SK-N-SH (cell line): Measurements from ENCODE around the gene PEAK1. TPM values are rescaled to one million over a fixed set of nuclear protein-coding genes. Genes with fewer than 3 reads are reported as not detected.

Source experiments
- CTCF ChIA-PET: fragments of 300-600, 350-600 bp; formaldehyde crosslinking; extraction: SDS; loops from one replicate; lab custom pipeline; 2021; lab: Yijun Ruan, JAX
- POLR2A ChIA-PET: fragments of 350-600 bp; sonication (Branson Sonifier 250); formaldehyde crosslinking; extraction: SDS; loops from one replicate; lab custom pipeline; 2020; ENCODE audit warnings: antibody characterized with exemption, inconsistent platforms; lab: Yijun Ruan, JAX
- DNase-seq: peaks from one replicate; pipeline ENCODE4 v3.0.0; 2012
- H2AFZ ChIP-seq: fragments of 200-600 bp; sonication (generic); 2 replicates; pipeline ENCODE4 v1.8.1; 2016; ENCODE audit warnings: antibody characterized with exemption, mild to moderate bottlenecking, low read depth
- H3F3A ChIP-seq: fragments of 200-600 bp; sonication (generic); replicated peaks from 2 replicates; pipeline ENCODE3; 2016; ENCODE audit warnings: antibody characterized with exemption, mild to moderate bottlenecking; ENCODE audit not compliant: insufficient read depth
- H3K27ac ChIP-seq, 2 experiments: fragments of 200-500 bp in 1 of 2; fragments of 200-600 bp in 1 of 2; sonication (Bioruptor generic) in 1 of 2; sonication (generic), shearing (Covaris generic) in 1 of 2; 2 replicates each; pipeline versions ENCODE4 v1.5.1 to v1.6.1; 2014 to 2016; ENCODE audit warnings: low read depth in 2 of 2, inconsistent platforms in 1 of 2, low read length in 1 of 2, mild to moderate bottlenecking in 1 of 2, mixed read lengths in 1 of 2
- H3K27me3 ChIP-seq: fragments of 200-600 bp; sonication (generic), shearing (Covaris generic); 2 replicates; pipeline ENCODE4 v1.6.1; 2016; ENCODE audit warnings: mixed run types; ENCODE audit not compliant: insufficient read depth
- H3K36me3 ChIP-seq, 2 experiments: fragments of 200-500 bp in 1 of 2; fragments of 200-600 bp in 1 of 2; sonication (Bioruptor generic) in 1 of 2; sonication (generic) in 1 of 2; replicated peaks in 1 of 2; 2 replicates each; pipeline versions ENCODE3 to v1.5.1; 2014 to 2016; ENCODE audit warnings: low read length in 1 of 2, mild to moderate bottlenecking in 1 of 2; ENCODE audit not compliant: insufficient read depth in 2 of 2, control insufficient read depth in 1 of 2
- H3K4me1 ChIP-seq, 2 experiments: fragments of 200-500 bp in 1 of 2; fragments of 200-600 bp in 1 of 2; sonication (Bioruptor generic) in 1 of 2; sonication (generic), shearing (Covaris generic) in 1 of 2; 2 replicates each; pipeline versions ENCODE4 v1.5.1 to v1.6.1; 2014 to 2016; ENCODE audit warnings: low read depth in 1 of 2, low read length in 1 of 2, mixed run types in 1 of 2; ENCODE audit not compliant: insufficient read depth in 2 of 2, control insufficient read depth in 1 of 2
- H3K4me2 ChIP-seq: fragments of 200-600 bp; sonication (generic), shearing (Covaris generic); 2 replicates; pipeline ENCODE4 v1.6.1; 2017; ENCODE audit warnings: mixed run types
- H3K4me3 ChIP-seq, 2 experiments: fragments of 200-500 bp in 1 of 2; fragments of 200-600 bp in 1 of 2; sonication (Bioruptor generic) in 1 of 2; sonication (generic), shearing (Covaris generic) in 1 of 2; 2 replicates each; pipeline versions ENCODE4 v1.5.1 to v1.8.1; 2014 to 2016; ENCODE audit warnings: low read depth in 2 of 2, inconsistent platforms in 1 of 2, low read length in 1 of 2, mild to moderate bottlenecking in 1 of 2, mixed read lengths in 1 of 2, moderate library complexity in 1 of 2
- H3K79me2 ChIP-seq: fragments of 200-600 bp; sonication (generic); 2 replicates; pipeline ENCODE4 v1.8.1; 2017; ENCODE audit warnings: mild to moderate bottlenecking; ENCODE audit not compliant: insufficient read depth
- H3K9ac ChIP-seq: fragments of 200-600 bp; sonication (generic); 2 replicates; pipeline ENCODE4 v1.6.1; 2017; ENCODE audit warnings: mixed run types
- H3K9me2 ChIP-seq: fragments of 200-600 bp; sonication (generic); 2 replicates; pipeline ENCODE4 v1.6.1; 2017; ENCODE audit warnings: mixed run types
- H3K9me3 ChIP-seq: fragments of 200-600 bp; sonication (generic); 2 replicates; pipeline ENCODE4 v1.6.1; 2017; ENCODE audit warnings: mixed run types, mild to moderate bottlenecking, moderate library complexity
- H4K20me1 ChIP-seq: fragments of 200-600 bp; sonication (generic); 2 replicates; pipeline ENCODE4 v1.6.1; 2017; ENCODE audit warnings: mild to moderate bottlenecking, mixed run types; ENCODE audit not compliant: insufficient read depth
- CHD2 ChIP-seq: fragments of 150-350 bp; IDR thresholded peaks from 2 replicates; pipeline ENCODE4 v1.6.1; 2018; ENCODE audit warnings: low read length; ENCODE audit not compliant: partially characterized antibody
- EP300 ChIP-seq, 2 experiments: IDR thresholded peaks; 2 replicates each; pipeline versions ENCODE4 v1.4.0 to v1.6.1; 2012; ENCODE audit warnings: borderline replicate concordance in 1 of 2, low read depth in 1 of 2, low read length in 1 of 2
- EZH2phosphoT487 ChIP-seq: fragments of 200-600 bp; sonication (generic); IDR thresholded peaks from 2 replicates; pipeline ENCODE4 v1.6.1; 2017; ENCODE audit warnings: low read depth, mixed run types, mild to moderate bottlenecking, antibody characterized with exemption, moderate library complexity, borderline replicate concordance
- FOXJ3 ChIP-seq: sonication (generic); formaldehyde crosslinking; IDR thresholded peaks from 2 replicates; pipeline ENCODE4 v1.5.1; 2020; ENCODE audit warnings: mild to moderate bottlenecking, missing genetic modification reagents
- FOXM1 ChIP-seq: IDR thresholded peaks from 2 replicates; pipeline ENCODE4 v1.4.0; 2012; ENCODE audit warnings: low read depth, mild to moderate bottlenecking
- JUND ChIP-seq: IDR thresholded peaks from 2 replicates; pipeline ENCODE4 v1.4.0; 2012
- MAX ChIP-seq: IDR thresholded peaks from 2 replicates; pipeline ENCODE4 v1.4.0; 2012; ENCODE audit warnings: low read depth
- MXI1 ChIP-seq: IDR thresholded peaks from 2 replicates; pipeline ENCODE4 v1.6.1; 2012; ENCODE audit warnings: mild to moderate bottlenecking, low read depth, low read length, improper control_type of control experiment
- NFIC ChIP-seq: IDR thresholded peaks from 2 replicates; pipeline ENCODE4 v1.4.0; 2012; ENCODE audit warnings: borderline replicate concordance
- NRF1 ChIP-seq: IDR thresholded peaks from 2 replicates; pipeline ENCODE4 v1.6.1; 2012; ENCODE audit warnings: low read depth, mild to moderate bottlenecking, low read length
- RAD21 ChIP-seq: IDR thresholded peaks from 2 replicates; pipeline ENCODE4 v1.6.1; 2012; ENCODE audit warnings: mild to moderate bottlenecking, low read length
- TAF1 ChIP-seq: IDR thresholded peaks from 2 replicates; pipeline ENCODE4 v1.6.1; 2012; ENCODE audit warnings: low read depth, mild to moderate bottlenecking, low read length, moderate library complexity, borderline replicate concordance
- TEAD4 ChIP-seq: IDR thresholded peaks from 2 replicates; pipeline ENCODE4 v1.4.0; 2012; ENCODE audit warnings: mild to moderate bottlenecking, borderline replicate concordance; ENCODE audit not compliant: insufficient read depth
- USF2 ChIP-seq: fragments of 150-350 bp; IDR thresholded peaks from 2 replicates; pipeline ENCODE4 v1.6.1; 2017; ENCODE audit warnings: antibody characterized with exemption, low read length, low read depth, borderline replicate concordance
- WGBS: methylation state at CpG from one replicate; pipeline ENCODE4 v1.1.6; 2017; ENCODE audit warnings: low lambda C conversion rate; 5-methylcytosine and 5-hydroxymethylcytosine counted together
- polyA plus RNA-seq, 3 experiments: library from polyadenylated mRNA; depleted of rRNA; stranded (reverse); fragments of >200 nt; gene quantifications; 2 replicates each; pipeline ENCODE4 v1.2.3, GENCODE V29; 2012
- TF ChIP-seq, protein P1 (sequence below): fragments of 200-600 bp; sonication (generic); IDR thresholded peaks from 2 replicates; pipeline ENCODE4 v1.6.1; 2017; ENCODE audit warnings: antibody characterized with exemption, mild to moderate bottlenecking, moderate library complexity

The PEAK1 gene
- polyA plus RNA-seq, 1 of the 3 experiments (the other 2 are of a cell fraction): 9.0 TPM

DNA sequence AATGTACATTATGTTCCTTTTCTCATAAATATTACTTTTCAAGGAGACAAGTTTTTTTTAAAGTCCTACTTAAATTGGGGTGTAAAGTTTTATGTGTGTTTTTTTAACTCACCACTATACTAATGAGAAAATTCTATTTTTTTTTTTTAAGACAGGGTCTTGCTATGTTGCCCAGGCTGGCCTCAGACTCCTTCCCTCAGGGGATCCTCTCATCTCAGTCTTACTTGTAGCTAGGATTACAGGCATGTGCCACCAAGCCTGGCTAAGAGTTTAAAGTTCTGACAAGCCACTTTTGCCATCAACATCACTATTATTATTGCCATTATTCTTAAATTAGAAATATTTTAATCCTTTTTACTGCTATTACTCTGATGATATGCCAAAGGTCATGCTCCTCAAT is 356.7 kb downstream of the PEAK1 start (continued):
- TF ChIP-seq FOXM1 (no peak), JUND (no peak)

- H3F3A ChIP-seq: peaks cover 15% of the 10 kb centered on the region
- ChIA-PET CTCF (interaction anchor here (0.7 to 1.4 kb wide), 5 partner anchors 8 to 780 kb away, joined by 3 to 5 read pairs (median 3); no protein-coding TSS in a partner anchor), POLR2A (no interaction called here)
- peaks cover 82% of the 10 kb centered on the region for H4K20me1 ChIP-seq
- H3K4me3 ChIP-seq: no peak overlapping the region
- no peak overlapping the region for H2AFZ ChIP-seq
- no peaks in the 10 kb centered on the region for H3K27me3 ChIP-seq
- TF ChIP-seq EZH2phosphoT487: no peak
- peak; percentile 42; the same call in 1 of the 2 replicates for TF ChIP-seq NFIC
- peaks cover 99% of the 10 kb centered on the region for H3K79me2 ChIP-seq
- peak overlapping the region; percentile 53 for H3K4me2 ChIP-seq
- H3K36me3 ChIP-seq: peaks cover 7 to 11% of the 10 kb centered on the region in 2 experiments
- no peaks in the 10 kb centered on the region for H3K9me3 ChIP-seq
- peak overlapping the region; percentile 22 to 60; a peak in 3 of 4 replicates for H3K27ac ChIP-seq
- DNase-seq: no peak
- no peak overlapping the region for H3K9ac ChIP-seq
- peaks cover 27 to 43% of the 10 kb centered on the region in 2 experiments for H3K4me1 ChIP-seq
- no peaks in the 10 kb centered on the region for H3K9me2 ChIP-seq
Observed at GRCh38 chr15:77060546-77060945, 359.4 kb downstream of the PEAK1 start.

DNA sequence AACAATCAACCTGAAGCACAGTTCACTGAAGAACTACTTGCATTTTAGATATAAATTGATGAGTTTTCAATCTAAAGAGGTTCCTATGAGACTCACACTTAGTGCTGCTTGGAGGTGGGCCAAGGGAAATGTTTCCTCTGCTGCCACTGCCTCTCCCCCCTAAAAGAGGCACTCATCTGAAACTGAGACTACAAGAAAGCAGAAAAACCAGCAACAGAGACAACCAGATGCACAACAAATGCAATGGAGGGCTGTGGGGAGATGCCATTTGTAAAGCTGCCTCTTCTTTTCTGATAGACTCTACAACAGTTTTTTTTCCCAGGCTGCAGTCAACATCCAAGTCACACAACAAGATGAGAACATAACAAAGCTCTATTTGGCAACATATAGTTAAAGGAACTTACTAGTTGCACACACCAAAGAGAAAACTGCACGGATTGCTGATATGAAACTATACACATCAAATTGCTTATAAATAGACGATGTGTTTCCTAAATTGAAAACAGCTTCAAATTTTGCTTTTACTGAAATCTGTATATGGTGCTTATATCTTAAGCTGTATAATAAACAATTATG is 360.0 kb downstream of the PEAK1 start:
- peak overlapping the region; percentile 53 for H3K4me2 ChIP-seq
- DNase-seq: no peak
- H3F3A ChIP-seq: peaks cover 9% of the 10 kb centered on the region
- POLR2A ChIA-PET: interaction anchor here (0.8 to 1.1 kb wide), 2 partner anchors 10 to 11 kb away, joined by 3 to 7 read pairs; partner anchors contain the start of gene TSPAN3
- H3K9me3 ChIP-seq: no peaks in the 10 kb centered on the region
- peak; percentile 25; the same call in 1 of the 2 replicates for TF ChIP-seq NFIC
- TF ChIP-seq, protein P1, sequence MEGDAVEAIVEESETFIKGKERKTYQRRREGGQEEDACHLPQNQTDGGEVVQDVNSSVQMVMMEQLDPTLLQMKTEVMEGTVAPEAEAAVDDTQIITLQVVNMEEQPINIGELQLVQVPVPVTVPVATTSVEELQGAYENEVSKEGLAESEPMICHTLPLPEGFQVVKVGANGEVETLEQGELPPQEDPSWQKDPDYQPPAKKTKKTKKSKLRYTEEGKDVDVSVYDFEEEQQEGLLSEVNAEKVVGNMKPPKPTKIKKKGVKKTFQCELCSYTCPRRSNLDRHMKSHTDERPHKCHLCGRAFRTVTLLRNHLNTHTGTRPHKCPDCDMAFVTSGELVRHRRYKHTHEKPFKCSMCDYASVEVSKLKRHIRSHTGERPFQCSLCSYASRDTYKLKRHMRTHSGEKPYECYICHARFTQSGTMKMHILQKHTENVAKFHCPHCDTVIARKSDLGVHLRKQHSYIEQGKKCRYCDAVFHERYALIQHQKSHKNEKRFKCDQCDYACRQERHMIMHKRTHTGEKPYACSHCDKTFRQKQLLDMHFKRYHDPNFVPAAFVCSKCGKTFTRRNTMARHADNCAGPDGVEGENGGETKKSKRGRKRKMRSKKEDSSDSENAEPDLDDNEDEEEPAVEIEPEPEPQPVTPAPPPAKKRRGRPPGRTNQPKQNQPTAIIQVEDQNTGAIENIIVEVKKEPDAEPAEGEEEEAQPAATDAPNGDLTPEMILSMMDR: no peak
- H3K27me3 ChIP-seq: no peaks in the 10 kb centered on the region
- H3K36me3 ChIP-seq: peaks cover 7 to 16% of the 10 kb centered on the region in 2 experiments
- WGBS: 33% methylated on average over 2 of the region's 2 CpGs
- peak overlapping the region; percentile 3 to 39; a peak in 2 of 4 replicates for H3K27ac ChIP-seq
- H3K9me2 ChIP-seq: no peaks in the 10 kb centered on the region
- peaks cover 27 to 37% of the 10 kb centered on the region in 2 experiments for H3K4me1 ChIP-seq
- H3K4me3 ChIP-seq: 0 out of 4 replicates have a peak overlapping the region, but pooled peaks of 1 of the 2 experiments have one; percentile 1
- H4K20me1 ChIP-seq: peaks cover 75% of the 10 kb centered on the region
- CTCF ChIA-PET: interaction anchor here (1.3 to 1.4 kb wide), 2 partner anchors 10 to 54 kb away, joined by 3 to 4 read pairs; no protein-coding TSS in a partner anchor
- H2AFZ ChIP-seq: no peak overlapping the region
- no peak overlapping the region for H3K9ac ChIP-seq
- H3K79me2 ChIP-seq: peaks cover 99% of the 10 kb centered on the region

GRCh38 chr15:77058468-77058867 is 361.4 kb downstream of the PEAK1 start:
- H3K4me1 ChIP-seq: peaks cover 27 to 31% of the 10 kb centered on the region in 2 experiments
- DNase-seq: no peak
- H3F3A ChIP-seq: peaks cover 5% of the 10 kb centered on the region
- 98% methylated on average over 3 of the region's 4 CpGs for WGBS
- no peaks in the 10 kb centered on the region for H3K9me3 ChIP-seq
- H3K4me2 ChIP-seq: no peak overlapping the region
- H3K27ac ChIP-seq: no peak overlapping the region
- H3K4me3 ChIP-seq: no peak overlapping the region
- ChIA-PET POLR2A (interaction anchor here (0.7 to 1.2 kb wide), 2 partner anchors 9 to 13 kb away, joined by 3 read pairs; partner anchors contain the start of gene TSPAN3), CTCF (interaction anchor here (1.5 kb wide), 1 partner anchor 485 kb away, joined by 4 read pairs; no protein-coding TSS in a partner anchor)
- H3K36me3 ChIP-seq: peaks cover 5 to 21% of the 10 kb centered on the region in 2 experiments
- no peaks in the 10 kb centered on the region for H3K27me3 ChIP-seq
- H3K79me2 ChIP-seq: peaks cover 99% of the 10 kb centered on the region
- H3K9me2 ChIP-seq: no peaks in the 10 kb centered on the region
- no peak overlapping the region for H2AFZ ChIP-seq
- peaks cover 62% of the 10 kb centered on the region for H4K20me1 ChIP-seq
- H3K9ac ChIP-seq: no peak overlapping the region
- no peak for TF ChIP-seq TAF1
- TF ChIP-seq RAD21: no peak
- no peak for TF ChIP-seq EZH2phosphoT487
- no peak for TF ChIP-seq MXI1
- no peak for TF ChIP-seq TEAD4
- TF ChIP-seq NRF1: no peak
- TF ChIP-seq NFIC: no peak
- TF ChIP-seq MAX: no peak
- no peak for TF ChIP-seq CHD2
- no peak for TF ChIP-seq FOXJ3 (CRISPR knock-in tag)
- TF ChIP-seq USF2: no peak
- TF ChIP-seq EP300 (IDR thresholded peaks at IDR 0.05; ENCODE audit: borderline replicate concordance in 1 of 2, low read depth in 1 of 2, low read length in 1 of 2): no peak
